Retina (tissue), 1 donor: ENCODE measurements around the gene ACD.
"Not testable (repeated sequence)": the region's sequence is repeated elsewhere in the genome, so short reads cannot be mapped to it uniquely, and the experiment has no call there.

Source experiments
- DNase-seq: peaks from one replicate; pipeline ENCODE4 v3.0.0-alpha.2; 2016

ACD gene

DNA sequence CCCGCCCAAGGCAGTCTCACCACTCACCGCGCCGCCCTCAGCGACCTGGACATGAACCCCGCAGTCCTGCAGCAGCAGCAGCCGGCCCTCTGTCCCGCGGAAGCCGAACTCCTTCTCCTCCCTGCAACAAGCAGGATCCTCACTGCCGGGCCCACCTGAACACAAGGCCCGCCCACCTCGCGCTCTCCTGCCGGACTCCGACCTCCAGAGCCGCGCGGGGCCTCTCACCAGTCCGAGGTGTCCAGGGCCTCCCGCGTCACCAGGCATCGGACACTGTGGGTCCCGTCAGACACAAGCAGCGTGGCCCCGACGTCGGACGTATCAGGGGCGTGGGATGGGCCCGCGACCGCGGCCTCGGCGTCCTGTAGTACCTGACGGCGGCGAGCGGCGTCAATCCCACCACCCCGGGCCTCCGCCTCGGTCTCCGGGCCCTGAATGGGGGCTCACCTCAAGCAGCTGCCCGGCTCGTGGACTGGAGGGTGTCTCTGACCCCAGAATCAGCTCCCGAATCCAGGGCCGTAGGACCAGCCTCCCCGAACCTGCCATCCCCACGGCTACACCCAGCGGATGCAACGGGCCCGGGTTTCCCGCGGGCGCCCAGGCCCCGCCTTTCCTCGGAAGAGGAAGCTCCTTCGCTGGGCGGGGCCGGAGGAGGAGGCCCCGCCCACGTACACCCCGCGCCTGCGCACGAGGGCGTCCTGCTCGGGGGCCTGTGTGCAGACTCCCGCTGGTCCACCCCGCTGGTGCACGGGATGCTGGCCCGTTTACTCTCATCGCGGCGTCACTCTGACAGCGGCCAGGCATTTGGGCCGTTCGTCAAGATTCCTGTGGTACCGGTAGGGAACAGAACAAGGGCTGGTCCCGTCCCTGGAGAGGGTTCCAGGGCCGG lies at the start of gene ACD:
TSS of gene ACD (minus strand) at position 586 of the 889 bp plus-strand sequence. CDS start at position 546, 40 bp downstream.
- peak; percentile 97 for DNase-seq

DNA sequence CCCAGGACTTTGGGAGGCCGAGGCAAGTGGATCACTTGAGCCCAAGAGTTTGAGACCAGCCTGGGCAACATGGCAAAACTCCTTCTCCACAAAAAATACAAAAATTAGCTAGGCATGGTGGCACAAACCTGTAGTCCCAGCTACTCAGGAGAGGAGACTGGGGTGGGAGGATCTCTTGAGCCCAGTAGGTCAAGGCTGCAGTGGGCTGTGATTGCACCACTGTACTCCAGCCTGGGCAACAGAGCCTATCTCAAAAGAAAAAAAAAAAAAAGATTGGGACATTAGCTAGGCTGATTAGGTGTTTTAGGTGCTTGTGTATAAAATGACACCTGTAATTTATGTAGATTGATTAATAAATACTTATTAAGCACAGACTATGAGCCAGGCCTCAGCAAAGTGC lies 49.0 kb upstream of the ACD start:
- no peak for DNase-seq

DNA sequence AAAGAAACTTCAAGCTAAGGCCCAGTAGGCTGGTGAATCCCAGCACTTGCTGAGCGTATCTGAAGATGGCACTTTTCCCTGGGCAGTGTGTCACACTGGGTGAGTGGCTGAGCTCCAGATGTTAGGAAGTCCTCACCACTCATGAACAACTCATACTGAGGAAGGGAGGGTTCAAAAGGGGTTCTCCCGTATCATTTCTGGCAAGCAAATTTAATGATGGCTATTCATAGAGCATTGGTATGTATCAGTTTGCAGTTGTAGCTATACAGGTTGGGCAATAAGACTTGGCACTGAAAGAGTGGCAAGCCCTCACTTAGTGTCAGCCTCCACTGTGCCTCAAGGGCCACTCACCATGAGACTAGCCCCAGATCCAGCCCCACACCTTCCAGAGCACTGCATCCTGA lies 48.3 kb upstream of the ACD start:
- no peak for DNase-seq

DNA sequence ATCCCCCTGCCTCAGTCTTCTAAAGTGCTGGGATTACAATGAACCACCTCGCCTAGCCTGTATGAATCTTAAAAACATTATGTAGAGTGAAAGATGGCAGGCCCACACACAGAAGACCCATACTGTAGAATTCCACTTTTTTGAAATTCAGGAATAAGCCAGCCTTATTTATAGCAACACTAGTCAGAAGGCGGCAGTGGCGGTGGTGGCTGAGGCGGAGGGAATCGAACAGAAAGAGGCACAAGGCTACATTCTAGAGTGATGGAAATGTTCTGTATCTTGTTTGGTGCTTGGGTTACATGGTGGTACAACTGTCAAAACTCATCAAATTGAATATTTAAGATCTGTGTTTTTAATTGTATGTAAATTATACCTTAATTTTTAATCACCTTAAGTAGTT lies 47.7 kb upstream of the ACD start:
- no peak for DNase-seq

DNA sequence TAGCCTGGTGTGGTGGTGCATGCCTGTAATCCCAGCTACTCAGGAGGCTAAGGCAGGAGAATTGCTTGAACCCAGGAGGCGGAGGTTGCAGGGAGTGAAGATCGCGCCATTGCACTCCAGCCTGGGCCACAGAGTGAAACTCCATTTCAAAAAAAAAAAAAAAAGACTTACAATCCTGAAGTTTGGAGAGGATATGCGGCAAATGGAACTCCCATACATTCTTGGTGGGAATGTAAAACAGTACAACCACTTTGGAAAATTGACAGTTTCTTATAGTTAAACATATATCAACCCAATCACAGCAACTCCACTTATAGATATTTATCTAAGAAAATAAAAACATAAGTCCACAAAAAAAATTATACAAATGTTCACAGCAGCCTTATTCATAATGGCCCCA lies 47.1 kb upstream of the ACD start:
- no peak for DNase-seq

DNA sequence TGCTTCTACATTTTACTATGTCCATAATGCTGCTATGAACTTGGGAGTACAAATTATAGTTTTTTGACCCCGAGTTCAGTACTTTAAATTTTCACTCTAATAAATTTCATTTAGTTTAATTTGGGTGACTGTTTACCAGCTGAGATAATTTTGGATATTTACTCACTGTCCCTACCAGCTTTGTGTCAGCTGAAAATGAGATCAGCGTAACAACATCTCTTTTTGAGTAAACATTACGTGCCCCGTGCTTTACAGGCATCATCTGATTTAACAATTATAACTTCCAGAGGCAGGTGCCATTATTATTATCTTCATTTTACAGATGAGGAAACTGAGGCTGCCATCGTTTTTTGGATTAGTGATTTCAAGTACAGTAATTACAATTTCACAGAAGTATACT lies 44.0 kb upstream of the ACD start:
- DNase-seq = no peak

DNA sequence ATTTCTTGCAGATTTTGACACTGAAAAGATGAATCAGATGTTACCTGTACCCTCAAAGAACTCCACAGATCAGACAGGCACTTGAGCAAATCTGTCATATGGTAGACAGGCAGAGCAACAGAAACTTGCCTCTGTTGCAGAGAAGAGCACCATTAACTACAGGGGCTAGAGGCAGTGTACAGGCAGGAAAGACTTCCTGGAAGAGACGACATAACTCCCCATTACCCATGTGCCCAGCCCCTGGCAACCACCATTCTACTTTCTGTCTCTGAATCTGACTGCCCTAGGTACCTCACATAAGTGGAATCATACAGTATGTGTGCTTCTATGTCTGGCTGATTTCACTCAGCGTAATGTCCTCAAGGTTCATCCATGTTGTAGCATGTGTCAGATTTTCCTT lies 43.6 kb upstream of the ACD start:
- no peak for DNase-seq

DNA sequence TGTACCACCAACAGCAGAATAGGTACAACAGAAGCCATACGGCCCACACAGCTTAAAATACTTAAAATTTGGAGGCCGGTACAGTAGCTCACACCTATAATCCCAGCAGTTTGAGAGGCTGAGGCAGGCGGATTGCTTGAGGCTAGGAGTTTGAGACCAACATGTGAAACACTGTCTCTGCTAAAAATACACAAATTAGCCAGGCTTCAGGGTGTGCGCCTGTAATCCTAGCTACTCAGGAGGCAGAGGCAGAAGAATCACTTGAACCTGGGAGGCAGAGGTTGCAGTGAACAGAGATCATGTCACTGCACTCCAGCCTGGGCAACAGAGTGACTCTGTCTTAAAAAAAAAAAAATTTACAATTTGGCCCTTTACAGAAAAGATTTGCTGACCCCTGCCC lies 42.1 kb upstream of the ACD start:
- DNase-seq = no peak

DNA sequence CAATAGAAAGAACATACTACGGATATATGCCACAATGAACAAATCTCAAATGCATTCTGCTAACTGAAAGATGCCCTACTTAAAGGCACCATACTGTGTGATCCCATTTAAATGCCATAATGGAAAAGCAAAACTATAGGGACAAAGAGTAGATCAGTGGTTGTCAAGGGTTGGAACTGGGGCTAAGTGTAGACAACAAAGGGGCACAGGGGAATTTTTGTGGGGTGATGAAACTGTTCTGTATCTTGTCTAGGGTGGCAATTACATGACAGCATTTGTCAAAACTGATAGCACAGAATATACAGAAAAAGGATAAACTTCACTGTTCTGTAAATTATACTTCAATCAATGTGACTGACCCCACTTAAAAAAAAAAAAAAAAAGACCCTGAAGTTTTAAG lies 41.4 kb upstream of the ACD start:
- peak; percentile 13 for DNase-seq

DNA sequence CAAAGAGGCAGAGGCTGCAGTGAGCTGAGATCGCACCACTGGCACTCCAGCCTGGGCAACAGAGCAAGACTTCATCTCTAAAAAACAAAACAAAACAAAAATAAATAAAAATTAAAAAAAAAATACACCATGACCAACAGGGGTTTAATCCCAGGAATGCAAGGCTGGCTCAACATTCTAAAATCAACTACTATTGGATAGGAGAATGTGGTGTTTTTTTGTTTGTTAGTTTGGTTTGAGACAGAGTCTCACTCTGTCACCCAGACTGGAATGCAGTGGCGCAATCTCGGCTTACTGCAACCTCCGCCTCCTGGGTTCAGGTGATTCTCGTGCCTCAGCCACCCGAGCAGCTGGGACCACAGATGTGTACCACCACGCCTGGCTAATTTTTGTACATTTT lies 39.2 kb upstream of the ACD start:
- DNase-seq = no peak

DNA sequence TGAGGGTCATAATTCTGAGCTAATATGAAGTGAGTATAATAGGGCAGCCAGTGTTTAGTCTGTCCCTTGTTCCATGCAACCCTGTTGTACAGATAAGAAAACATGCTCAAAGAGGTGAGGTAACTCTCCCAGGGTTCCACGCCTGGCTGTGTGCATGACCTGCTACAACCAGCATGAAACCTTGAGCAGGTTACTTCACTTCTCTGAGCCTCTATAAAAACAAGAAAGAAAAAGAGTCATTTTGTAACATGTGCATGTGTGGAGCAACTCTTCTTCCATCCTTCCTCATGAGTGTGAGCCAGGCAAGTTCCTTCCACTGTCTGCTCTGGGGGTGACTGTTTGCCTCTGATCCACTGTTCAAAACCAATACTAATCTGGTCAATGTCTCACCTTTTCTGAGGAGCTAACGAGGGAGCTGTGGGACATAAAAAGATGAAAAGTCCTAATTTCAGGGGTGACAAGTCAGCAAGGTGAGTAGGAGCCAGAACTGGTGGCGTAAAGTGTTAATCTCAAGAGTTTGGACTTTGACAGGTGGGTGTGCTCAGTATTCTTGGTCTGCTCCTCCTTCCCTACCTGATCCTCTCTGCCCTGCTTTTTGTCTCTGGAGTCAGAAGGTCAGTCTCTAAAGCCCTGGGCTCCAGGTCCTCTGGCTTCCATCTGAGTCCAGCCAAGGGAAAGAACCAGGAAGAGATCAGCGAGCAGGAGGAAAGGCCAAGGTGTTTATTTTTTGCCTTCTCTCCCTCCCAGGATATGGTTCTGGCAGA lies 37.5 kb upstream of the ACD start:
- DNase-seq = no peak

DNA sequence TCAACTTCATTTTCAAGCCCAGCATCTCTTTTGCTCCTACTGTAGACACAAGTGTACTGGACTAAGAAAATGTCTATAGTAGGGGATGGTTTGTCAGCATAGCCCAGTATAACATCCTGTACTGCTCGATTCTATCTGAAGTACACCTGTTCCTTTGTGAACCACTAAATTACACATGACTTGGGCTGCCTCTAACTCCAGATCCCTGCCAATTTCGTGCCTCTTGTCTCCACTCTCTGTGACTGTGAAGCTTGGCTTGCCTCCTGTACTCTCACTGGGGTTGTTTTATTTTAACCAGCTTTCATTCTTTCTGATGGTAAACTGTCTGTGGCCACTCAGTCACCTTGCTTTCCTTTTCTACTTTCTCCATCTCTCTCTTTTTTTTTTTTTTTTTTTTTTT lies 34.6 kb upstream of the ACD start:
- no peak for DNase-seq

DNA sequence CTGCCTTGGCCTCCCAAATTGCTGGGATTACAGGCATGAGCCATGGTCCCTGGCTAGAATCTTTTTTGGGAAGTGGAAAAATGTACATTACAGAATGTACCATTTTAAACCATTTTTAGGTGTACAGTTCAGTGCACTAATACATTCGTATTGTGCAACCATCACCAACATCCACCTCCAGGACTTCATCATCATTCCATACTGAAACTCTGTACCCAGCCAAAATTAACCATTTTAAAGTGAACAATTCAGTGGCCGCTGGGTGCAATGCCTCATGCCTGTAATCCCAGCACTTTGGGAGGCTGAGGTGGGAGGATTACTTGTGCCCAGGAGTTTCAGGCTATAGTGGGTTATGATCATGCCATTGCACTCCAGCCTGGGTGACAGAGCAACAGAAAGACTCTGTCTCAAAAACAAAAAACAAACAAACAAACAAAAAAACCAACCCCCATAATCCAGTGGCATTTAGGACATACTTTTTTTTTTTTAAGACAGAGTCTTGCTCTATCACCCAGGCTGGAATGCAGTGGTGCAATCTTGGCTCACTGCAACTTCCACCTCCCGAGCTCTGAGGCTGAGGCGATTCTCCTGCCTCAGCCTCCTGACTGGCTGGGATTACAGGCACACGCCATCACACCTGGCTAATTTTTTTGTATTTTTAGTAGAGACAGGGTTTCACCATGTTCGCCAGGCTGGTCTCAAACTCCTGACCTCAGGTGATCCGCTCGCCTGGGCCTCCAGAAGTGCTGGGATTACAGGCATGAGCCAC lies 33.6 kb upstream of the ACD start:
- not testable (repeated sequence) for DNase-seq

DNA sequence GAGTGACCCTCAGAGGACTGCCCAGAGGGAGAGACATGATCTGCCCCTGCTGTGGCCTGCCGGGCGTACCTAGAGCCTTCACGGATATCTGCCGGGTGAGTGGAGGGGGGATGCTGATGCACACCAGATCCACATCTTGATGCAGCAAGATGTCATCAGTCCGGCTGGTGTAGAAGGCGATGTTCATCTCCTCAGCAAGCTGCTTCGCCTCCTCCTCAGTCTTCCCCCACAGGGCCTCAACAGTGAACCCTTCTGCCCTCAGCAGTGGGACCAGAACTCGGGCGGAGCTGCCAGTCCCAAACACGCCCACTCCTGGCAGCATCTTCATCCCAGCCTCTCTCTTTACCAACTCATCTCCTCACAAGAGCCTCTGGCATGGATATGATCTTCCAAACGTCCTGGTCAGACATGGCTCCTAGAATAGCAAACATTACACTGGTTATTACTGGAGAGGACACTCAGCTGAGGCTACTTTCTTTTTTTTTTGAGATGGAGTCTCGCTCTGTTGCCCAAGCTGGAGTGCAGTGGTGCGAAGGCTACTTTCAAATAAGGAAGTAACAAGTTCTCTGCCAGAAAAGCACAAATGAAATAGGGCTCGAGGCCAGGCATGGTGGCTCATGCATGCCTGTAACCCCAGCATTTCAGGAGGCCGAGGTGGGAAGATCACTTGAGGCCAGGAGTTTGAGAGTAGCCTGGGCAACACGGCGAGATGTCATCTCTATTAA lies 25.5 kb upstream of the ACD start:
- DNase-seq = no peak

DNA sequence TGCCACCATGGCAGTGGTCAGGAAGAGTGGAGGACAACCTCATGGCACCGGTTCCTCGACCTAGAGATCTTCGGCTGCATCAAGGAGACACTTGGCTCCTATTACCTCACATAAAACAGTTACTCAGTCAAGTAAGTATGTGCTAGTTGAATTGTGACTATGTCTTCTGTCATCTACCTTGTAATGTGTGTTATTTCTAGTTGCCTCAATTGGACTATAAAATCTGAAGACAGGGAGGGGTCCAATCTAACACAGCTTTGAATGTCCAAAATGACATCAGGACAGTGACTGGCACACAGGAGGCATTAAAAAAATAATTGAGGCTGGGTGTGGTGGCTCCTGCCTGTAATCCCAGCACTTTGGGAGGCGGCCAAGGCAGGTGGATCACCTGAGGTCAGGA lies 23.7 kb upstream of the ACD start:
- no peak for DNase-seq

DNA sequence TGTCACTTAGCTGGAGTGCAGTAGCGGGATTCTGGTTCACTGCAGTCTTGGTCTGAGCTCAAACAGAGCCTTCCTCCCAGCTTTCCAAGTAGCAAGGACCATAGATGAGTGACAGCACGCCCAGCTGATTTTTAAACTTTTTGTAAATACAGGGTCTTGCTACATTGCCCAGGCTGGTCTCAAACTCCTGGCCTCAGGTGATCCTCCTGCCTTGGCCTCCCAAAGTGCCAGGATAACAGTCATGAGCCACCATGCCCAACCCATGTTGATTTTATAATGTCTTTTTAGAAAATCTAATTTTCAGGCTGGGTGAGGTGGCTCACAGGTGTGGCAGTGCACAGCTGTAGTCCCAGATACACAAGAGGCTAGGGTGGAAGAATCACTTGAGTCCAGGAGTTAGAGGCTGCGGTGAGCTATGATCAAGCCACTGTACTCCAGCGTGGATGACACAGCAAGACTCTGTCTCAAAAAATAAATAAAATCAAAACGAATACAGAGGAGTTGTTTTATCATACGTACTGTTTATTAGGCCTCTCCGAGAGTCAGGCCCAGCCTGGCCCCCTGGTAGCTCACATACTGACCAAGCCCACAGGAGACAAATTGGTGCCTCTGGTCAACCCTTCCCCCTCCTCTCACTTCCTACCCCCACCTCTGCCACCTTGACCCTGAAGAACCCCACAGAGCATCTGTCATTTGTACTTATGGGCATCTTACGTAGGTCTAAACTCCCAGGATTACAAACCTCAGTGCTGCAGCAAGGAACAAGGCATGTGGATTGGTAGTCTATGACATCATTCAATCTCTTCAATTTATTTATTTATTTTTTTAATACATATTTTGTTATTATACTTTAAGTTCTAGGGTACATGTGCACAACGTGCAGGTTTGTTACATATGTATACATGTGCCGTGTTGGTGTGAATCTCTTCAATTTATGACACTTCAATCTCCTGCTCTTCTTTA lies 20.2 kb upstream of the ACD start:
- DNase-seq = no peak

DNA sequence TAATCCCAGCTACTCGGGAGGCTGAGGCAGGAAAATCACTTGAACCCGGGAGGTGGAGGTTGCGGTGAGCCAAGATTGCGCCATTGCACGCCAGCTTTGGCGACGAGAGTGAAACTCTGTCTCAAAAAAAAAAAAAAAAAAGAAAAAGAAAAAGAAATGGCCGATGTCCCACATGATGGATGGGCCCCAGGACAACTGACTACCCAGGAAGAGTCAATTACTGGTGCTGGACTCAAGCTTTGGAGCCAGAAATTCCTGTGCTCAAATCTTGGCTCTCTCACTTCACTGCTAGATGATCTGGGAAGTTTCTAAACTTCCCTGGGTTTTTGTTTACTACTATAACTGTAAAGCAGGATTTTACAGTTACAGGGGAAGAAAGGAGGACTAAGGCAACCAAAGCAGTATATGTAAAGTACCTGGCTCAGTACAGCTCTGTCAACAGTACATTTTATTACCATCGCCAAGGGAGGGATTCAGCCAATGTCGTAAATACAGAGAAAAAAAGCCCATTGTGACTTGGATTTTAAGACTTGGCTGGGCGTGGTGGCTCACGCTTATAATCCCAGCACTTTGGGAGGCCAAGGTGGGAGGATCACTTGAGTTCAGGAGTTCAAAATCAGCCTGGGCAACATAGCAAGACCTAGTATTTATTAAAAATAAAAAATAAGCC lies 18.4 kb upstream of the ACD start:
- DNase-seq = no peak

DNA sequence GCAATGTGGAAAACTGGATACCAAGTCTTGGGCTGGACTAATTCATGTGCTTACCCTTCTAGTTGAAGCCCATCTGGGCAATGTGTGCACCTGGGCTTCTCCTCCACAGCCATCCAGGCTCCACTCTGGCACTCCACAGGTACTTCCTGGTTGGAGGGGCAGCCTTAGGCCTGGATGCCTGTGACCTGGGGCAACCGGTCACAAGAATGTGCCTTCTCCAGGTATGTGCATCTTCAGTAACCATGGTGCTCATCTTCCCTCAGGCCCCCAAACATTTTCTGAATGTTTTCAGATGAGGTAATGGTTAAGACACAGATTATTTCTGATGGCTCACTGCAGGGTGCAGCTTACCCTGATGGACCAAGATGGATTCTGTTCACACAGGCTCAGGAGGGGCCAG lies 17.7 kb upstream of the ACD start:
- no peak for DNase-seq

DNA sequence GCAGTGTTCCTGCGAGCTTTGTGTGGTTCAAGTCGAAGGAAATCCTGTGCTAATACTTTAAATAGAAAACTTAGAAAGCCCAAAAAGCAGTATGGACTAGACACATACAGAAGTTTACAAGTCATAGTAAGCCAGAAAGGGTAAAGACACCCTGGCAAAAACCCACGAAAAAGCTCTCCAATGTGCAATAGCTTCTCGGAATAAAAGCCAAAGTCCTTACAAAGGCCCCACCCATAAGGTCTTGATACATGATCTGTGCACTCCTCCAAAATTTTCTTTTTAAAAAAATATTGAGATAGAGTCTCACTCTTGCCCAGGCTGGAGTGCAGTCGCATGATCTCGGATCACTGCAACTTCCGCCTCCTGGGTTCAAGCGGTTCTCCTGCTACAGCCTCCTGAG lies 16.9 kb upstream of the ACD start:
- DNase-seq = no peak

DNA sequence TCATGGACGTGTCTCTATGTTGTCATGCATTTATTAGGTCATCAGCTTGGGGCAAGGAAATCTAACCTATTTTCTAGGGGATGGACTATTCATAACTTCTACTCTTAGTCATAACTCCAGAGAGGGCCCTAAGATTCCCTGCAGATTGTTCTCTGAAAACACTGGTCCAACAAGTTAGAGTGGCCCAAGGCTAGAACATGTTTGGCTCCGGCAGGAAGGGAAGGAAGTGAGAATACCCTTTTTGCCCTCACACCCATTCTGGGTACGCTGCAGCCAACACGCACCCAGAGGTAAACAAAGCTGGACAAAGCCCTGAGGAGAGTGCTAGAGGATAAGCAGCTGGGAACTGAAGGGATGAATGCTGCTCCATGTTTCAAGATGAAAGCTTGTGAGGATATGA lies 16.5 kb upstream of the ACD start:
- no peak for DNase-seq

DNA sequence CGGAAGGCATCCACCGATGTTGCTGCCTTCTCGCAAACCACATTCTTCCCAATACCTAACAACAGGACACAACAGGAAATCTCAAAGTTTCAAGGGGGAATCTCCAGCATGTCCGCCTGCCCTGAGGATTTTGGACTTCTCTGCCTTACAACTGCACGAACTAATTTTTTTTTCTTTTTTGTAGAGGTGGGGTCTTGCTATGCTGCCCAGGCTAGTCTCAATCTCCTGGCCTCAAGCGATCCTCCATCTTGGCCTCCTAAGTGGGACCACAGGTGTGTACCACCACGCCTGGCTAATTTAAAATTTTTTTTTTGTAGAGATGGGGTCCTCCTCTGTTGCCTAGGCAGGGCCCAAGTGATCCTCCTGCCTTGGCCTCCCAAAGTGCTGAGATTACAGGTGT lies 15.9 kb upstream of the ACD start:
- no peak for DNase-seq
